Measurements from ENCODE around the gene RHBDL1.
A peak's percentile ranks its signal among the peaks of the same experiment; 100 is the strongest.

The RHBDL1 gene

DNA sequence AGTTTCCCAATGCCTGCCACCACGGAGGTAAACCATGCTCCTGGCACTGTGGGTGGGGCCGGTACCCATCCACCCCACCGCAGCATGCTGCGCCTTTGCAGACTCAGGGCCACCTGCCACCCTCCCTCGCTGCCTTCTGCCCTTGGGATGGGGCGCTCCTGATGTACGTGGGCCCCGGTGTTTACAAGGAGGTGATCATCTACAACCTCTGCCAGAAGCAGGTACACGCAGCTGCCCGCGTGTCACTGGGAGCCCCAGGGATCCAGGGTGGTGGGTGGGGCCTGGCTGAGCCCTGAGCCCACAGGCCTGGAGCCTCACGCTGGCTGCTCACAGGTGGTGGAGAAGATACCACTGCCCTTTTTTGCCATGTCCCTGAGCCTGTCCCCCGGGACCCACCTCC is 8.9 kb upstream of the RHBDL1 start:
- peaks cover 2 to 26% (median 21%) of the 10 kb centered on the region in 5 donors for H3K4me1 ChIP-seq (ENCODE audit: control insufficient read depth in 5 of 5, insufficient read depth in 5 of 5, low read length in 5 of 5)
- no peak overlapping the region for H3K27ac ChIP-seq (ENCODE audit: low read depth, low read length)
- H3K36me3 ChIP-seq (ENCODE audit: control insufficient read depth in 5 of 5, insufficient read depth in 5 of 5, low read length in 5 of 5), result peaks cover 0 to 25% (median 24%) of the 10 kb centered on the region in 5 donors
- no peak overlapping the region for H3K9ac ChIP-seq (ENCODE audit: low read length in 5 of 5)
- no peaks in the 10 kb centered on the region for H3K27me3 ChIP-seq (ENCODE audit: control insufficient read depth in 5 of 5, insufficient read depth in 4 of 5, low read length in 5 of 5)
- no peaks in the 10 kb centered on the region for H3K9me3 ChIP-seq (ENCODE audit: control insufficient read depth in 5 of 5, low read length in 5 of 5)
- H3K4me3 ChIP-seq (ENCODE audit: low read depth in 1 of 5, low read length in 5 of 5), result no peak overlapping the region

GRCh38 chr16:667113-667779 is 8.2 kb upstream of the RHBDL1 start:
- Histone ChIP-seq H3K4me3 (ENCODE audit: low read depth in 1 of 5, low read length in 5 of 5) (peak overlapping the region; percentile 17 to 80 (median 44)), H3K4me1 (ENCODE audit: control insufficient read depth in 5 of 5, insufficient read depth in 5 of 5, low read length in 5 of 5) (peaks cover 2 to 24% (median 21%) of the 10 kb centered on the region in 5 donors), H3K27me3 (ENCODE audit: control insufficient read depth in 5 of 5, insufficient read depth in 4 of 5, low read length in 5 of 5) (no peaks in the 10 kb centered on the region), H3K9me3 (ENCODE audit: control insufficient read depth in 5 of 5, low read length in 5 of 5) (no peaks in the 10 kb centered on the region), H3K27ac (ENCODE audit: low read depth, low read length) (peak overlapping the region; percentile 62), H3K36me3 (ENCODE audit: control insufficient read depth in 5 of 5, insufficient read depth in 5 of 5, low read length in 5 of 5) (peaks cover 0 to 32% (median 30%) of the 10 kb centered on the region in 5 donors), H3K9ac (ENCODE audit: low read length in 5 of 5) (peak overlapping the region in 4 of 5 donors; percentile 10 to 85 (median 68))

GRCh38 chr16:667780-668518 is 7.5 kb upstream of the RHBDL1 start, which contains the start of gene RHOT2:
TSS of gene RHOT2 (plus strand) at chr16:668132. CDS start at chr16:668200, 68 bp downstream.
- H3K27ac ChIP-seq (ENCODE audit: low read depth, low read length), result peak within 1 kb of the TSS; percentile 62
- H3K27me3 ChIP-seq (ENCODE audit: control insufficient read depth in 5 of 5, insufficient read depth in 4 of 5, low read length in 5 of 5), result no peaks in the 10 kb centered on the region
- H3K4me3 ChIP-seq (ENCODE audit: low read depth in 1 of 5, low read length in 5 of 5), result peak within 1 kb of the TSS; percentile 17 to 80 (median 75)
- H3K36me3 ChIP-seq (ENCODE audit: control insufficient read depth in 5 of 5, insufficient read depth in 5 of 5, low read length in 5 of 5), result peaks cover 0 to 39% (median 37%) of the 10 kb centered on the region in 5 donors
- peaks cover 2 to 24% (median 21%) of the 10 kb centered on the region in 5 donors for H3K4me1 ChIP-seq (ENCODE audit: control insufficient read depth in 5 of 5, insufficient read depth in 5 of 5, low read length in 5 of 5)
- H3K9me3 ChIP-seq (ENCODE audit: control insufficient read depth in 5 of 5, low read length in 5 of 5), result no peaks in the 10 kb centered on the region
- peak within 1 kb of the TSS; percentile 26 to 96 (median 84) for H3K9ac ChIP-seq (ENCODE audit: low read length in 5 of 5)

- Histone ChIP-seq H3K36me3 (ENCODE audit: control insufficient read depth in 5 of 5, insufficient read depth in 5 of 5, low read length in 5 of 5) (peaks cover 0 to 46% (median 44%) of the 10 kb centered on the region in 5 donors), H3K9ac (ENCODE audit: low read length in 5 of 5) (peak overlapping the region; percentile 26 to 96 (median 84)), H3K27ac (ENCODE audit: low read depth, low read length) (peak overlapping the region; percentile 62), H3K4me1 (ENCODE audit: control insufficient read depth in 5 of 5, insufficient read depth in 5 of 5, low read length in 5 of 5) (peaks cover 2 to 24% (median 21%) of the 10 kb centered on the region in 5 donors), H3K4me3 (ENCODE audit: low read depth in 1 of 5, low read length in 5 of 5) (peak overlapping the region in 4 of 5 donors; percentile 67 to 80 (median 76)), H3K27me3 (ENCODE audit: control insufficient read depth in 5 of 5, insufficient read depth in 4 of 5, low read length in 5 of 5) (no peaks in the 10 kb centered on the region), H3K9me3 (ENCODE audit: control insufficient read depth in 5 of 5, low read length in 5 of 5) (no peaks in the 10 kb centered on the region)
These were observed 6.8 kb upstream of the RHBDL1 start for GRCh38 chr16:668519-669171.

DNA sequence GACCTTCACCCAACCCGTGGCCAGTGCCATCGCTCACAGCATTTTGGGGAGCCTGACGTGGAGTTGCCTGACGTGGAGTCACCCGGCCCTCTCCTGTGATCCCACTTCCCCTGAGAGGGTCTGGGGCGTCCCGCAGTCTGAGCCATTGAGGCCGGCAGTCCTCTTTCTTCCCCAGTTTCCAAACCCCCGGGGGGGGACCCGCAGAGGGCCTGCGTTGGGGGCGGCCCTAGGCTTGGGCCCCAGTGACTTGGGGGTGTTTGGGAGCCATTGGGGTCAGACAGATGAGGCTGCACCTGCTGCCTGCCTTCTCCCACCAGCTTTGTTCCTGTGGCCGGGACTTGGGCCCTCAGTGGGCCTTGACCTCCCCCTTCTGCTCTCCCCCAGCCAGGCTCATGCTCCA is 5.8 kb upstream of the RHBDL1 start:
- no peak overlapping the region for H3K27ac ChIP-seq (ENCODE audit: low read depth, low read length)
- H3K9ac ChIP-seq (ENCODE audit: low read length in 5 of 5), result peak overlapping the region in 1 of 5 donors; percentile 96
- peaks cover 2 to 24% (median 22%) of the 10 kb centered on the region in 5 donors for H3K4me1 ChIP-seq (ENCODE audit: control insufficient read depth in 5 of 5, insufficient read depth in 5 of 5, low read length in 5 of 5)
- no peaks in the 10 kb centered on the region for H3K9me3 ChIP-seq (ENCODE audit: control insufficient read depth in 5 of 5, low read length in 5 of 5)
- H3K36me3 ChIP-seq (ENCODE audit: control insufficient read depth in 5 of 5, insufficient read depth in 5 of 5, low read length in 5 of 5), result peaks cover 0 to 52% (median 47%) of the 10 kb centered on the region in 5 donors
- H3K27me3 ChIP-seq (ENCODE audit: control insufficient read depth in 5 of 5, insufficient read depth in 4 of 5, low read length in 5 of 5), result no peaks in the 10 kb centered on the region
- peak overlapping the region in 1 of 5 donors; percentile 80 for H3K4me3 ChIP-seq (ENCODE audit: low read depth in 1 of 5, low read length in 5 of 5)

DNA sequence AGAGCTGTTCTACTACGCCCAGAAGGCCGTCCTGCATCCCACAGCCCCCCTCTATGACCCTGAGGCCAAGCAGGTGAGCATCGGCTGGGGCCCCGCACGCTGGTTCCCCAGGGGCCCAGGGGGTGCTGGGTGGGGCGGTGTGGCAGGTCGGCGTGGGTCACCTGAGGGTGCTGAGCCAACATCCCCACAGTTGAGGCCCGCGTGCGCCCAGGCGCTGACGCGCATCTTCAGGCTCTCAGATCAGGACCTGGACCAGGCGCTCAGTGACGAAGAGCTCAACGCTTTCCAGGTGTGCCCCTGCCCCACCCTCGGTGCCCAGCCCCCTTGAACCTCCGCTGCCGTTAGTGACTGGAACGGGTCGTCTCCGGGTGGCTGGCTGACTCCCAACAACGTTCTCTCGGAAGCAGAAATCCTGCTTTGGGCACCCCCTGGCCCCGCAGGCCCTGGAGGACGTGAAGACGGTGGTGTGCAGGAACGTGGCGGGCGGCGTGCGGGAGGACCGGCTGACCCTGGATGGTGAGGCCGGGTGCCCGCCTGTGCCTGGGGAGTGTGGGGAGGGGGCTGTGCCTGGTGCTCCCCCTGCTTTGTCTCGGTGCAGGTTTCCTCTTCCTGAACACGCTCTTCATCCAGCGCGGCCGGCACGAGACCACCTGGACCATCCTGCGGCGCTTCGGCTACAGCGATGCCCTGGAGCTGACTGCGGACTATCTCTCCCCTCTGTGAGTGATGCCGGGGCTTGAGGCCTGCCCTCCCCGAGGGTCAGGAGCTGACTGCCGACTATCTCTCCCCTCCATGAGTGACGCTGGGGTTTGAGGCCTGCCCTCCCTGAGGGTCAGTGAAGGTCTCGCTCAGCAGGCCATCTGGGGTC is 4.8 kb upstream of the RHBDL1 start:
- peaks cover 2 to 34% (median 31%) of the 10 kb centered on the region in 5 donors for H3K4me1 ChIP-seq (ENCODE audit: control insufficient read depth in 5 of 5, insufficient read depth in 5 of 5, low read length in 5 of 5)
- no peaks in the 10 kb centered on the region for H3K9me3 ChIP-seq (ENCODE audit: control insufficient read depth in 5 of 5, low read length in 5 of 5)
- H3K9ac ChIP-seq (ENCODE audit: low read length in 5 of 5), result no peak overlapping the region
- no peak overlapping the region for H3K4me3 ChIP-seq (ENCODE audit: low read depth in 1 of 5, low read length in 5 of 5)
- H3K27me3 ChIP-seq (ENCODE audit: control insufficient read depth in 5 of 5, insufficient read depth in 4 of 5, low read length in 5 of 5), result no peaks in the 10 kb centered on the region
- H3K27ac ChIP-seq (ENCODE audit: low read depth, low read length), result no peak overlapping the region
- H3K36me3 ChIP-seq (ENCODE audit: control insufficient read depth in 5 of 5, insufficient read depth in 5 of 5, low read length in 5 of 5), result peaks cover 0 to 52% (median 47%) of the 10 kb centered on the region in 5 donors

GRCh38 chr16:671353-672131 is 3.9 kb upstream of the RHBDL1 start:
- no peak overlapping the region for H3K4me3 ChIP-seq (ENCODE audit: low read depth in 1 of 5, low read length in 5 of 5)
- H3K36me3 ChIP-seq (ENCODE audit: control insufficient read depth in 5 of 5, insufficient read depth in 5 of 5, low read length in 5 of 5), result peaks cover 0 to 52% (median 47%) of the 10 kb centered on the region in 5 donors
- no peaks in the 10 kb centered on the region for H3K27me3 ChIP-seq (ENCODE audit: control insufficient read depth in 5 of 5, insufficient read depth in 4 of 5, low read length in 5 of 5)
- no peak overlapping the region for H3K27ac ChIP-seq (ENCODE audit: low read depth, low read length)
- H3K9me3 ChIP-seq (ENCODE audit: control insufficient read depth in 5 of 5, low read length in 5 of 5), result no peaks in the 10 kb centered on the region
- H3K9ac ChIP-seq (ENCODE audit: low read length in 5 of 5), result no peak overlapping the region
- H3K4me1 ChIP-seq (ENCODE audit: control insufficient read depth in 5 of 5, insufficient read depth in 5 of 5, low read length in 5 of 5), result peaks cover 2 to 40% (median 37%) of the 10 kb centered on the region in 5 donors

GRCh38 chr16:672371-672770 is 3.1 kb upstream of the RHBDL1 start:
- Histone ChIP-seq H3K27me3 (ENCODE audit: control insufficient read depth in 5 of 5, insufficient read depth in 4 of 5, low read length in 5 of 5) (peaks cover 0 to 4% (median 0%) of the 10 kb centered on the region in 5 donors), H3K27ac (ENCODE audit: low read depth, low read length) (no peak overlapping the region), H3K9me3 (ENCODE audit: control insufficient read depth in 5 of 5, low read length in 5 of 5) (no peaks in the 10 kb centered on the region), H3K4me1 (ENCODE audit: control insufficient read depth in 5 of 5, insufficient read depth in 5 of 5, low read length in 5 of 5) (peaks cover 2 to 37% (median 34%) of the 10 kb centered on the region in 5 donors), H3K4me3 (ENCODE audit: low read depth in 1 of 5, low read length in 5 of 5) (no peak overlapping the region), H3K36me3 (ENCODE audit: control insufficient read depth in 5 of 5, insufficient read depth in 5 of 5, low read length in 5 of 5) (peaks cover 0 to 52% (median 47%) of the 10 kb centered on the region in 5 donors), H3K9ac (ENCODE audit: low read length in 5 of 5) (no peak overlapping the region)
